Lung (tissue), 12 donors: ENCODE measurements around the gene KIF2C. TPM values are rescaled to one million over a fixed set of nuclear protein-coding genes. Genes with fewer than 3 reads are reported as not detected.

Experiments
- ATAC-seq: fragments of 200-7000 bp; cut with Tn5 transposase; one replicate; pipeline ENCODE4 v1.9.1; 2020; ENCODE audit warnings: moderate number of reproducible peaks; ENCODE audit not compliant: insufficient read depth, low FRiP score
- DNase-seq, 3 donors: peaks; one replicate each; pipeline ENCODE4 v3.0.0-alpha.2; 2013 to 2017
- H3K27ac ChIP-seq, 2 donors: one replicate each; pipeline ENCODE4 v1.5.1; 2013; ENCODE audit warnings: mild to moderate bottlenecking in 2 of 2, moderate library complexity in 2 of 2, control low read depth in 1 of 2, inconsistent platforms in 1 of 2, low read depth in 1 of 2, low read length in 1 of 2
- H3K27me3 ChIP-seq, 3 donors: one replicate each; pipeline ENCODE4 v1.5.1; 2013; ENCODE audit warnings: low read length in 2 of 3; ENCODE audit not compliant: control insufficient read depth in 3 of 3, insufficient read depth in 3 of 3
- H3K36me3 ChIP-seq, 4 donors: one replicate each; pipeline ENCODE4 v1.5.1; 2013; ENCODE audit warnings: low read length in 4 of 4, mild to moderate bottlenecking in 1 of 4, moderate library complexity in 1 of 4; ENCODE audit not compliant: control insufficient read depth in 4 of 4, insufficient read depth in 4 of 4
- H3K4me1 ChIP-seq, 5 donors: one replicate each; pipeline ENCODE4 v1.5.1; 2013; ENCODE audit warnings: low read length in 5 of 5, mild to moderate bottlenecking in 2 of 5, moderate library complexity in 1 of 5; ENCODE audit not compliant: control insufficient read depth in 5 of 5, insufficient read depth in 5 of 5
- H3K4me3 ChIP-seq: one replicate; pipeline ENCODE4 v1.5.1; 2013; ENCODE audit warnings: mild to moderate bottlenecking, control low read depth, moderate library complexity
- H3K9ac ChIP-seq, 2 donors: one replicate each; pipeline ENCODE4 v1.5.1; 2013; ENCODE audit warnings: low read length in 2 of 2, control low read depth in 1 of 2; ENCODE audit not compliant: insufficient read depth in 1 of 2
- H3K9me3 ChIP-seq, 4 donors: one replicate each; pipeline ENCODE4 v1.5.1; 2013; ENCODE audit warnings: low read length in 3 of 4, mild to moderate bottlenecking in 1 of 4, moderate library complexity in 1 of 4; ENCODE audit not compliant: control insufficient read depth in 4 of 4, insufficient read depth in 3 of 4
- CTCF ChIP-seq: IDR thresholded peaks from 2 replicates; pipeline ENCODE4 v1.5.1; 2012; ENCODE audit warnings: mild to moderate bottlenecking; ENCODE audit errors: control extremely low read depth, extremely low read depth
- WGBS, 2 donors: extraction: QIAGEN DNeasy Blood & Tissue Kit; methylation state at CpG; one replicate each; pipeline ENCODE4 v1.1.7; 2013; 5-methylcytosine and 5-hydroxymethylcytosine counted together
- polyA plus RNA-seq, 2 donors: library from polyadenylated mRNA; stranded (reverse); fragments of 200-250 nt; gene quantifications; one replicate each; pipeline ENCODE4 v1.2.1, GENCODE V29; 2013
- total RNA-seq, 2 donors: library from RNA; depleted of rRNA in 1 of 2; stranded (reverse); fragments of >200 nt in 1 of 2; gene quantifications; one replicate each; pipeline ENCODE4 v1.2.1, GENCODE V29; 2014 to 2021
- donor health status: control.
- donor health status: control.
- donor health status: Bipolar disorder and iron deficiency.
- donor health status: healthy.
- donor health status: DM: yes; HTN: yes; CAD: no.

The KIF2C gene
- total and polyA plus RNA-seq, 4 donors = 1.5 to 3.5 (median 2.1) TPM

- TF ChIP-seq CTCF = peak; percentile 42
- WGBS, 2 donors = 30 to 36% methylated on average over 15 of the region's 15 CpGs
- Histone ChIP-seq H3K27me3 (no peaks in the 10 kb centered on the region), H3K4me3 (no peak overlapping the region), H3K36me3 (no peaks in the 10 kb centered on the region), H3K4me1 (peaks cover 0 to 4% (median 0%) of the 10 kb centered on the region in 5 donors), H3K9ac (no peak overlapping the region), H3K27ac (no peak overlapping the region), H3K9me3 (peaks cover 0 to 1% (median 0%) of the 10 kb centered on the region in 4 donors)
- DNase-seq = peak in 2 of 3 donors; percentile 44 to 55
- peak; percentile 71 for ATAC-seq
Measured at GRCh38 chr1:44707959-44708831, 31.4 kb upstream of the KIF2C start.

GRCh38 chr1:44713321-44713781, 26.3 kb upstream of the KIF2C start:
- Histone ChIP-seq H3K4me3 (no peak overlapping the region), H3K9me3 (no peaks in the 10 kb centered on the region), H3K36me3 (no peaks in the 10 kb centered on the region), H3K27me3 (no peaks in the 10 kb centered on the region), H3K4me1 (peaks cover 0 to 12% (median 0%) of the 10 kb centered on the region in 5 donors), H3K9ac (no peak overlapping the region), H3K27ac (no peak overlapping the region)
- DNase-seq = no peak
- TF ChIP-seq CTCF = no peak
- no peak for ATAC-seq
- WGBS, 2 donors = 37 to 50% methylated on average over 6 of the region's 6 CpGs

DNA sequence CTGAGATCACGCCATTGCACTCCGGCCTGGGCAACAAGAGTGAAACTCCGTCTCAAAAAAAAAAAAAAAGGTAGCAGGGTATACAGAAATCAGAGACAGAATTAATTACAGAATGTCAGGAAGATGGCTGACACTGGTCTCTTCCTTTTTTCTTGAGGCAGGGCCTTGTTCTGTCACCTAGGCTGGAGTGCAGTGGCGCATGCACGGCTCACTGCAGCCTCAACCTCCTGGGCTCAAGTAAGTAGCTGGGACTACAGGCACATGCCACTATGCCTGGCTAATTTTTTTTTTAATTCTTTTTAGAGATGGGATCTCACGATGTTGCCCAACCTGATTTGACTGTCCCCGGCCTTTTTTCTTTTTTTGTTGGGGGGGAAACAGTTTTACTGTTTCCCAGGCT, 25.1 kb upstream of the KIF2C start:
- WGBS, 2 donors = 81 to 84% methylated on average over 7 of the region's 7 CpGs
- DNase-seq = no peak
- H3K9ac ChIP-seq = no peak overlapping the region
- no peak for TF ChIP-seq CTCF
- no peak for ATAC-seq
- no peak overlapping the region for H3K4me3 ChIP-seq
- no peaks in the 10 kb centered on the region for H3K36me3 ChIP-seq
- H3K27me3 ChIP-seq = no peaks in the 10 kb centered on the region
- H3K4me1 ChIP-seq = peaks cover 0 to 12% (median 0%) of the 10 kb centered on the region in 5 donors
- no peaks in the 10 kb centered on the region for H3K9me3 ChIP-seq
- H3K27ac ChIP-seq = no peak overlapping the region
